ENCODE measurements around the gene HIGD1C.
"Not testable (repeated sequence)": the region's sequence is repeated elsewhere in the genome, so short reads cannot be mapped to it uniquely, and the experiment has no call there.

- TF ChIP-seq, protein P1, sequence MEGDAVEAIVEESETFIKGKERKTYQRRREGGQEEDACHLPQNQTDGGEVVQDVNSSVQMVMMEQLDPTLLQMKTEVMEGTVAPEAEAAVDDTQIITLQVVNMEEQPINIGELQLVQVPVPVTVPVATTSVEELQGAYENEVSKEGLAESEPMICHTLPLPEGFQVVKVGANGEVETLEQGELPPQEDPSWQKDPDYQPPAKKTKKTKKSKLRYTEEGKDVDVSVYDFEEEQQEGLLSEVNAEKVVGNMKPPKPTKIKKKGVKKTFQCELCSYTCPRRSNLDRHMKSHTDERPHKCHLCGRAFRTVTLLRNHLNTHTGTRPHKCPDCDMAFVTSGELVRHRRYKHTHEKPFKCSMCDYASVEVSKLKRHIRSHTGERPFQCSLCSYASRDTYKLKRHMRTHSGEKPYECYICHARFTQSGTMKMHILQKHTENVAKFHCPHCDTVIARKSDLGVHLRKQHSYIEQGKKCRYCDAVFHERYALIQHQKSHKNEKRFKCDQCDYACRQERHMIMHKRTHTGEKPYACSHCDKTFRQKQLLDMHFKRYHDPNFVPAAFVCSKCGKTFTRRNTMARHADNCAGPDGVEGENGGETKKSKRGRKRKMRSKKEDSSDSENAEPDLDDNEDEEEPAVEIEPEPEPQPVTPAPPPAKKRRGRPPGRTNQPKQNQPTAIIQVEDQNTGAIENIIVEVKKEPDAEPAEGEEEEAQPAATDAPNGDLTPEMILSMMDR (IDR thresholded peaks at IDR 0.05 in 8 of 11, conservative IDR thresholded peaks at IDR 0.05 in 3 of 11) = not testable (repeated sequence)
- TF ChIP-seq POLR2AphosphoS5, POLR2A (IDR thresholded peaks at IDR 0.05): not testable (repeated sequence)
These were observed 21.9 kb upstream of the HIGD1C start for GRCh38 chr12:50930477-50930876.
